A673 (cell line): Measurements from ENCODE around the gene RAB8B.

ENCODE experiments used
- CTCF ChIP-seq: fragments of 300-800, 200-600 bp; sonication (generic); conservative IDR thresholded peaks from 2 replicates; pipeline ENCODE4 v1.5.1; 2017; ENCODE audit warnings: low read depth, mild to moderate bottlenecking, antibody characterized with exemption, low read length, moderate library complexity, mixed read lengths
- EZH2 ChIP-seq: fragments of 200-600 bp; sonication (generic); IDR thresholded peaks from 2 replicates; pipeline ENCODE4 v1.6.1; 2017; ENCODE audit warnings: borderline replicate concordance, low read depth, mild to moderate bottlenecking, mixed read lengths, antibody characterized with exemption, low read length; ENCODE audit not compliant: poor library complexity, severe bottlenecking

- TF ChIP-seq CTCF, result no peak
- no peak for TF ChIP-seq EZH2
Measured at GRCh38 chr15:63292241-63292640, 102.8 kb downstream of the RAB8B start.
